ENCODE data around the gene SLC8A1.

Gene SLC8A1

GRCh38 chr2:40128796-40129195, 323.1 kb downstream of the SLC8A1 start:
- no peak for DNase-seq

- DNase-seq = no peak
These were observed 323.9 kb downstream of the SLC8A1 start for GRCh38 chr2:40127890-40128557.

GRCh38 chr2:40127146-40127545, 324.7 kb downstream of the SLC8A1 start:
- no peak for DNase-seq

- DNase-seq = no peak
These were observed 325.9 kb downstream of the SLC8A1 start for GRCh38 chr2:40126006-40126405.

- DNase-seq = no peak
These were observed 328.1 kb downstream of the SLC8A1 start for GRCh38 chr2:40123746-40124145.

GRCh38 chr2:40123326-40123725, 328.6 kb downstream of the SLC8A1 start:
- no peak for DNase-seq

- DNase-seq = no peak
These were observed 330.9 kb downstream of the SLC8A1 start for GRCh38 chr2:40120957-40121356.

- no peak for DNase-seq
These were observed 331.9 kb downstream of the SLC8A1 start for GRCh38 chr2:40120026-40120425.

GRCh38 chr2:40118622-40119021, 333.3 kb downstream of the SLC8A1 start:
- no peak for DNase-seq

GRCh38 chr2:40115894-40116293, 336.0 kb downstream of the SLC8A1 start:
- no peak for DNase-seq

GRCh38 chr2:40115348-40115747, 336.5 kb downstream of the SLC8A1 start:
- no peak for DNase-seq

GRCh38 chr2:40113997-40114396, 337.9 kb downstream of the SLC8A1 start:
- no peak for DNase-seq

- DNase-seq = no peak
These were observed 338.5 kb downstream of the SLC8A1 start for GRCh38 chr2:40113272-40113968.

GRCh38 chr2:40109381-40109780, 342.5 kb downstream of the SLC8A1 start:
- DNase-seq = no peak

- DNase-seq = no peak
These were observed 343.0 kb downstream of the SLC8A1 start for GRCh38 chr2:40108851-40109250.

GRCh38 chr2:40106061-40106460, 345.8 kb downstream of the SLC8A1 start:
- DNase-seq = no peak

- DNase-seq = no peak
These were observed 346.3 kb downstream of the SLC8A1 start for GRCh38 chr2:40105593-40105992.

- no peak for DNase-seq
These were observed 348.3 kb downstream of the SLC8A1 start for GRCh38 chr2:40103590-40103989.

GRCh38 chr2:40103163-40103562, 348.7 kb downstream of the SLC8A1 start:
- DNase-seq = no peak

GRCh38 chr2:40102447-40102846, 349.4 kb downstream of the SLC8A1 start:
- DNase-seq = no peak

- DNase-seq = no peak
These were observed 350.7 kb downstream of the SLC8A1 start for GRCh38 chr2:40101131-40101575.

GRCh38 chr2:40100676-40101075, 351.2 kb downstream of the SLC8A1 start:
- no peak for DNase-seq

GRCh38 chr2:40098786-40099470, 353.0 kb downstream of the SLC8A1 start:
- no peak for DNase-seq

Measured in stimulated activated CD4-positive, alpha-beta T cell treated with anti-CD3 and anti-CD28 coated beads, Interleukin-4, amount 100 ng/mL, for 4 hours (primary cell).